NOMO-1 (cell line): ENCODE measurements around the gene FN3KRP.

Experiments
- DNase-seq, 2 experiments: peaks; one replicate each; lab custom pipeline; 2025; ENCODE audit not compliant: unreplicated experiment in 2 of 2; lab: John Stamatoyannopoulos, UW

FN3KRP gene

GRCh38 chr17:82686366-82687324, 29.9 kb upstream of the FN3KRP start:
- no peak for DNase-seq

- no peak for DNase-seq
Observed at GRCh38 chr17:82687375-82687861, 29.1 kb upstream of the FN3KRP start.

- DNase-seq = no peak
Observed at GRCh38 chr17:82687871-82688270, 28.6 kb upstream of the FN3KRP start.

- DNase-seq = no peak
Observed at GRCh38 chr17:82689077-82689476, 27.4 kb upstream of the FN3KRP start.

- DNase-seq = no peak
Observed at GRCh38 chr17:82690786-82691489, 25.6 kb upstream of the FN3KRP start.

GRCh38 chr17:82691714-82692113, 24.8 kb upstream of the FN3KRP start:
- DNase-seq = no peak

- no peak for DNase-seq
Observed at GRCh38 chr17:82692268-82692667, 24.2 kb upstream of the FN3KRP start.

DNA sequence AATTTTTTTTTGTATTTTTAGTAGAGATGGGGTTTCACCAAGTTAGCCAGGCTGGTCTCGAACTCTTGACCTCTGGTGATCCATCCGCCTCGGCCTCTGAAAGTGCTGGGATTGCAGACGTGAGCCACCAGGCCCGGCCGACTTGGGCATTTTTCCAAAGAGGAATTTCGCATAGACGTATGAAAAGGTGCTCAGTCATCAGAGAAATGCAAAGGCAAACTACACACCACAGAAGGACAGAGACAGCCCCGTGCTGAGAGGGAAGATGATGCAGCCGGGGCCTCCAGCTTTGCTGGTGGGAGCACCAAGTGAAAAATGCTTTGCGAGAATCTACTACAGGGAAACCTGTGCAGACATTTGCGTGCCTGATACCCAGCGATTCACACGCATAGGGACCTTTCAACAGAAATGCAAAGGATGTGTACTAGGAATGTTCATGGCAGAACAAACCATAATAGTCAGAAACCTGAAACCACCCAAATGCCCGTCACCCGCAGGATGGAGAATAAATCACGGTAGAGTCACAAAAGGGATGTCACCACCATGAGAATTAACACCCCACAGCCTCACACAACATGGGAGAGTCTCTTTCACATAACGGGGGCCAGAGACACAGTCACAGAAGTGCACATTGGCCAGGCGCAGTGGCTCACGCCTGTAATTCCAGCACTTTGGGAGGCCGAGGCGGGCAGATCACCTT, 23.2 kb upstream of the FN3KRP start:
- no peak for DNase-seq

GRCh38 chr17:82694647-82695046, 21.9 kb upstream of the FN3KRP start:
- DNase-seq = no peak

GRCh38 chr17:82696259-82696658, 20.2 kb upstream of the FN3KRP start:
- DNase-seq = no peak

- DNase-seq = no peak
Observed at GRCh38 chr17:82696916-82697807, 19.3 kb upstream of the FN3KRP start.

DNA sequence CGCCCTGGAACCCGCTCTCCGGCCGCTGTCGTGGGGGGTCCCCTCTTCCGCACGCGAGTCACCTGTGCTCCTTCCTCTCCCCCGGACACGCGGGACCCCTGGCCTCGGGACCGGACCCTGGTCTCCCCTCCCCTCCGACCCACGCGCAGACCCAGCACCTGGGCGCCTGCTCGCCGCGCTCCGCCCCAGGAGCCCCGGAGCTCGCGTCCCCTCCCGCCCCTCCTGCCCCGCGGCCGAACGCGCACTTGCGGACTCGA, 18.8 kb upstream of the FN3KRP start:
- DNase-seq = no peak

GRCh38 chr17:82698065-82698973, 18.2 kb upstream of the FN3KRP start, which contains the start of gene RAB40B:
RAB40B (minus strand) TSS chr17:82698698; CDS start chr17:82698596, 102 bp downstream.
- DNase-seq = peak; percentile 98 to 99

DNA sequence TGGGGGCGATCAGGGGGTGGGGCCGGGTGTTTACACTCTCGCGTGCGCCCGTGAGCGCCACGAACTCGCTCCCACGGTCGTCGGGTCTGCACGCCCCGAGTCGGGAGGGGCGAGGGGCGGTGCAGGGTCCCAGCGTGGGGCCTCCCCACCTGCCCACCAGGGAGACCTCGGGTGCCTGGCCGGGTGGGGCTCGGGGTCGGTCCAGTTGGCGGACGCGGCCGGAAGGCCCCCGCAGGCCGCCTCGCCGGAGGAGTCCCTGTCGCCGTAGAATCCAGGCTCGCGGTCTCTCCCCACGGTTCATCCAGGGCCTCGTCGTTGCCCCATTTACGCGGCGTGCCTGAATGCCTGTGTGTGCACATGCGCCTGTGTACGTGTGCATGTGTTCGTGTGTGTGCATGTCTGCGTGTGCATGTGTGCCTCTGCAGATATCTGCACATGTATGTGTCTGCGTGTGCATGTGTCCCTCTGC, 17.5 kb upstream of the FN3KRP start:
- no peak for DNase-seq

DNA sequence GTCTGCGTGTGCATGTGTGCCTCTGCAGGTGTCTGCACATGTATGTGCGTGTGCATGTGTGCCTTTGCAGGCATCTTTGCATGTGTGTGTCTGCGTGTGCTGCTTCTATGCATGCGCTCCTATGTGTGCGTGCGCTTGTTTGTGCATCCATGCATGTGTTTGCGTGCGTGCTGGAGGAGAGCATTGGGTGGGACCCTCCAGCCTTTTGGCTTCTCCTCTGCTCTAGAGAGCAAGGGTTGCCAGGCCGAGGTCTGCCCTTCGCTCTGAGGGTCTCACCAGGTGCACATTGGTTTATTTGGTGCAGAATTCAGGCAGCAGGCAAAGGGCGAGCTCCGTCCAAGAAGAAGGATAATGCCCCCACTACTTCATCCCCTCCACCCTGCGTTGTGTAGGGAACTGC, 17.0 kb upstream of the FN3KRP start:
- no peak for DNase-seq

DNA sequence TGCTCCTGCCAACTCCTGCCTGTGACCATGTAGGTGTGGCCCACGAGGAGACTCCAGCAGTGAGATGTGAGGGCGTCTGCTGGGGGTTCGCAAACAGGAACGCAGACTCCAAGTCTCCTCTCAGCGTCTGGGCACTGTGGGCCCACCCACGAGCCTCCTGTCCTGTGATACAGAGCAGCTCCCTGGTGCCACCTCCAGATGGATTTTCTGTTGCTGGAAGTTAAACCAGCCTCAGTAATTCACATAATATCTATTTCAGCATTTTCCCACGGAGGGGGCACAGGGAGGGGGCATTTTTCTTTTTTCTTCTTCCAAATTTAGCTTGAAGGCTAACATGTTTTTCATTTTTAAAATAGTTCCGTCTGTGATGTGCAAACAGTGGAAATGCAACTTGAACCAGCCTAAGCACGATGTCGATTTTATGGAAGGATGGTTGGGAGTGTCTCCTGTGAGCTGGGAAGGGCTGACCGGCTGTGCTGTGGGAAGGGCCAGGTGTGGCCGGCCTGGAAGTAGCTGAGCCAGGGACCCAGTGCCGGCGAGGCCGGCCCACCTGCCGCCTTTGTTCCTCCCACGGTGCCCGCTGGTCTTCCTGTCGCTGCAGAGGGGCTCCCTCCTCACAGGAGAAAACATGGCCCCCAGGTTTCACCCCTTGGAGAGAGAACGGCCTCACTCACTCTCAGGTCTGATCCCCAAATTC, 14.1 kb upstream of the FN3KRP start:
- DNase-seq = no peak

- no peak for DNase-seq
Observed at GRCh38 chr17:82703036-82703745, 13.3 kb upstream of the FN3KRP start.
